GM19328 (cell line): Measurements from ENCODE around the gene BAG3.

ENCODE experiments used
- ATAC-seq: cut with Tn5 transposase; IDR thresholded peaks from one replicate; pipeline ENCODE4 v1.9.1; 2021; ENCODE audit warnings: mild to moderate bottlenecking, moderate library complexity; ENCODE audit not compliant: unreplicated experiment

BAG3 gene

DNA sequence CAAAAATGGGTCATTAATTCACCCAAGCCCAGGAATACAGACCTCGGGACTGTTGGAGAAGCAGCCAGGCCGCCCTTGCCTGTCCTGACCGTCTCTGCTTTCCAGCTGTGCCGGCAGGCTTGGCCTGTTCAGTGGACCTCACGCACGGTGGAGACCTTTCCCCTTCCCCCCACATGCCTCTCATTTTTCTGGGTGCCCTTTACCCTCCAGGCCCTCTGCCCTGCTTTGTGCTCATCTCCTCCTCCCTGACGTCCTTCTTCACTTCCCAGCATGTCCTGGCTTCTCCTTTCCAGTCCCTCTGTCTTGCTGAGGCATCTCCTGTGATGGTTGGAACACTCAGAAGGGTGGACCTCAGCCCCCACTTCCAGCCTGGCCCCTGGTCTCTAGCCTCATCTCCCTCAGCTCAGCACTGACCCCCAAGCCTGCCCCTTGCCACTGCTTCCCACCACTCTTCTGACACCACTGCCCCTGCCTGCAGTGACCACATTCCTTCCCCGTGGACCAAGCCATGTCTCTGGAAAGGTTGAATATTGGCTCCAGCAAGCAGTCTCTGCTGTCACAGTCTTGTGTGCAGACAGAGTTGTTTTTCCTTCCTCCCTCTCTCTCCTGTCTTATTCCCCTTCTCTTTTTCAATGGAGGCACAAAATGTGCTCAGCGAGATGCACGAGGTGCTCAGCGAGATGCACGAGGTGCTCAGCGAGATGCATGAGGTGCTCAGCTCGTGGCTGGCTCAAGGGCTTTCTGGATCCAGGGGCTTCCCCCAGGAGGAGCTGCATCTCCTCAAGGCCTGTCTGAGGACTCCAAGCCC, 14.9 kb downstream of the BAG3 start:
- ATAC-seq = no peak

DNA sequence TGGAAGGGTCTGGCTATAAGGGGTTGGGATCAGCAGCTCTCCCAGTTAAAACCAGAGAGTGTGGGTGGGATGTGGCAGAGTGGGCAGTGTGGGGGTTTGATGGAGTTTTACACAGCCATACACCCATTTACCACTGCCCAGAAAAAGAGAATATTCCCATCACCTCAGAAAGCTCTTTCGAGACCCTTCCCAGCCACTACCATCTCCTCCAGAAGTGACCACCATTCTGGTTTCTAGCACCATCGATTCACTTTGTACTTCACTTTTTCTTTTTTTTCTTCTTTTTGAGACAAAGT, 15.5 kb downstream of the BAG3 start:
- ATAC-seq = no peak

DNA sequence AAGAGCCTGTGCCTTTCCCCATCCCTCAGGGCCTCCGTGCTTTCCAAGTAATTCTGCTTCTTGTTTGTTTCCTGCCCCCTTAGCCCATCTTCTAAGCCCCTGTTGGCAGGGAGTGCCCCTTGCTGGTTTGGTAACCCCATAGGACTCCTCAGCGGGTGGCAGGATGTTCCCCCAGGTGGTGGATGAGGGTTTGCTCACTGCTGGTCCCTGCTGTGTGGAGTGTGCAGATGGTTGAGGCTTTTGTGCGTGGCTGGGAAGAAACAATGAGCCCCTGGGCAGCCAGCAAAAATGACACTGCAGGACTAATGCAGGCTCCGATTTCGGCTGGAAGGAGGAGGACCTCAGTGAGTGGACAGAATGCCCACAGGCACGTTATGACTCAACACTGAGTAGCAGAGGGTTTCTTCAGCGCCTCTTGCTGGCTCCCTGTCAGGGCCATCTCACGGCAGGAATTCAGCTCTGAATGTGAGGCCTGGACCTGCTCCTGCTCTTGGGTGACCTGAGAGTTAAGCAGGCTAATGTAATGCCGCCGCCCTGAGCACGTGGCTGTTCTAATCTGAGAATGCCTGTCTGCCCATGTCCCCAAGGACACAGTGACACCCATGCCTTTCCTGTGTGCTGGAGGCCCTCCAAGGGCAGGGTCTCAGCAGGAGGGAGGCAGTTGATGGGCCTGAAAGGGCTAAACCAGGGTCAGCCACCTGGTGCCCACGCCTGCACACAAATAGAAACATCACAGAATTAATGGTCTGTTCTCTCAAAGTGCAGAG, 16.6 kb downstream of the BAG3 start:
- no peak for ATAC-seq

DNA sequence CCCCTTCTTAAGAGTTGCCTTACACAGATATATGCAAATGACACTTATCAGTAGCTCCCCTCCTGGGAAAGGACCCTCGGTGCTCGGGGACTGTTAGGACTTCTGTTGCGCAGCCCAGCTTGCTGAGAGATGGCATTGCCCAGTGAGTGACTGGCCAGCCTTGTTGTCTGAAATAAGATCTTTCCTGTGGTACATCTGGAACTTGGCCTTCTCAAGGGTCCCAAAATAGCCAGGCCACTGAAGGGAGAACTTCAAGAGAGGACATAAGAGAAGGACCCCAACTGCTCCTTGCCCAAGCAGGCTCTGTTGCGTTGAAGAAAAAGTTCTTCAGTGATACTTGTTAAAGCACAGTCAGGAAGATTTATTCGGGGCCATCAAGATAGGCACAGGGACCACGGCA, 17.3 kb downstream of the BAG3 start:
- no peak for ATAC-seq

DNA sequence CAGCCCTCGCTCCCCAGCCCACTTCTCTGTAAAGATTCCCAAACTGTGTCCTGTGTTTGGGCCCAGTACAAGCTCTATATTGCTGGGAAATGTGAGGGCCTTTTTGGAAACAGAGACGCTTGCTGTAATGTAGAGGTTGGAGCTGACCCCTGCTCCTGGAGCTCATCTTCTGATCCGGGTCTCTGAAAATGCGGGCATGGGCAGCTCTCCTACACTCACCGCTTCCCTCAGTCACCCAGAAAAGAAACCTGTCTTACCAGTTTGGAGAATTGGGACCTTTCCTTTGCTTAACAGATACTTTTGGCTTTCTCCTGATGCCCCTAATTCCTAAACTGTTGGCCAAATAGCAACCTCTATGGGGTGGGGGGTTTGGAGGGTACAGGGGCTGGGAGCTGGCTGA, 18.2 kb downstream of the BAG3 start:
- ATAC-seq = no peak

DNA sequence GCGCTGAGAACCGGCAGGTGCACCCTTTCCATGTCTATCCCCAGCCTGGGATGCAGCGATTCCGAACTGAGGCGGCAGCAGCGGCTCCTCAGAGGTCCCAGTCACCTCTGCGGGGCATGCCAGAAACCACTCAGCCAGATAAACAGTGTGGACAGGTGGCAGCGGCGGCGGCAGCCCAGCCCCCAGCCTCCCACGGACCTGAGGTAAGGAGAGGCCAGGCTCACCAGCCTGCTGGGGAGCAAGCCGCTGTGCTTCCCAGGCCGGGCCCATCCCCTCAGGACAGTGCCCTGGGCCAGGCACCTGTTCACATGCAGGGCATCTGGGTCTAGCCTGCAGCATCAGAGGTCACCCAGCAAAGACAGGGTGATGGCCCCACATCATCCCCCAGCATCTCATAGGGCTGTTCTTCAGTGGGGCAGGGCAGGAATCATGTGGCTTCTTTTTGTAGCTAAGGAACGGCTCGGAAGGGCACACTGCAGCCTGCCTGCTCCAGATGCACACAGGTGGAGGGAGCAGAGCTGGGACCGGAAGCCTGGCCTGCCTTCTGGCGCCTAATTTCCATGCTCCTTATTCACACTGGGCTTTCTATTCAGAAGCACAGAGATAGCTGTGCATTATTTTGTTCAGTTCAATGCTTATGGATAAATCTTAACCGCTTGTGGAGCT, 18.9 kb downstream of the BAG3 start:
- no peak for ATAC-seq

DNA sequence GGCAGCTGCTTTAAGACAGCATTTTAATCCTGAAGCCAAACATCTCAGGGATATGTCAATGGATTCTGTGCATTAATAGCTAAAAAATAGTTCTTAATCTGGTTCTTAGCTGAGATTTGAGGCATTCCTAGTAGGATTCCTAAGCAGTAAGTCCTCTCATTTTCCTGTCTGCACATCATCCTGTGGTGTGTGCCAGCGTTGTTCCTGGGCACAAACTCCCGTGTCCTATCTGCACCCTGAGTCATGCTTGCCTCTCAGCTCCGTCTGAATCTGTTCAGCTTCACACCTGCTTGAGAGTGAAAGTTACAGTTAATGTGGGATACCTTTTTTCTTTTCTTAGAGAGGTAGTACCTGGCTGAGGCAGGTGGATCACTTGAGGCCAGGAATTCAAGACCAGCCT, 19.5 kb downstream of the BAG3 start:
- no peak for ATAC-seq

DNA sequence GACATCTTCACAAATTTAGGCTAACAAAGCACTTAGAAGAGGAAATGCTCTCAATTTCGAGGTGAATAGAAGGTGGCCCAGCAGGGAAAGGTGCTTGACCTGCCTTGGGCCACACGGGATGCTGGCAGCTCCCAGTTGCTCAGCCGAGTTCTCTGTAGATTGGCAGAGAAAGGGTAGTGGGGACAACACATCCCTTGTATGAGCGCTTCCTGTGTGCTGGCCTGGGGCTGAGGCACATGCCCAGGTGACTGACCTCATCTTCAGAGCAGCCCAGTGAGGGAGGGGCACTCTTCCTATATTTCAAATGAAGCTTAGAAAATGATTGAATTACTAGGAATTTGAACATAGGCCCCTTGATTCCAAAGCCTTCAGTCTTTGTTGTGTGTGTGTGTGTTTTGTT, 20.2 kb downstream of the BAG3 start:
- ATAC-seq = no peak

DNA sequence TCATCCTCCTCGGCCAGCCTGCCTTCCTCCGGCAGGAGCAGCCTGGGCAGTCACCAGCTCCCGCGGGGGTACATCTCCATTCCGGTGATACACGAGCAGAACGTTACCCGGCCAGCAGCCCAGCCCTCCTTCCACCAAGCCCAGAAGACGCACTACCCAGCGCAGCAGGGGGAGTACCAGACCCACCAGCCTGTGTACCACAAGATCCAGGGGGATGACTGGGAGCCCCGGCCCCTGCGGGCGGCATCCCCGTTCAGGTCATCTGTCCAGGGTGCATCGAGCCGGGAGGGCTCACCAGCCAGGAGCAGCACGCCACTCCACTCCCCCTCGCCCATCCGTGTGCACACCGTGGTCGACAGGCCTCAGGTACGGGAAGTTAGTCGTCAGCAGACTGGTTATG, 21.1 kb downstream of the BAG3 start:
- ATAC-seq = no peak

DNA sequence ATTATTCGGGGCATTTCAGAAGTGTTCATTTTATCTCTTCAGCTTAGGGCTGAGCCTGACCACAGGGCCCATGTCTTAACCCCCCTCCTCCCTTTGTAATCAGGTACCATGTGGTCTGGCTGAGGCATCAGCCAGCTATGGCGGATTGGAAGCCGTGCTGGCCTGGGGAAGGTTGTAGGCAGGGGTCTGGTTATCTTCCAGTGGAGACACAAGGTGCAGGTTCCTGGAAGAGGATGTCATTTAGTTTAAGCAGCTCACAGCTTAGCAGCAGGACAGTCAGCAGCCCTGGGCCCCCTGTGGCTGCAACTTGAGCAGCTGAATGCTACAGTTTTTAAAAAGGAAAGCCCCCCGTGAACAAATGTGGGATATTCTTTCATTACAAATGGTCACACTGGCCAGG, 22.1 kb downstream of the BAG3 start:
- ATAC-seq = no peak

DNA sequence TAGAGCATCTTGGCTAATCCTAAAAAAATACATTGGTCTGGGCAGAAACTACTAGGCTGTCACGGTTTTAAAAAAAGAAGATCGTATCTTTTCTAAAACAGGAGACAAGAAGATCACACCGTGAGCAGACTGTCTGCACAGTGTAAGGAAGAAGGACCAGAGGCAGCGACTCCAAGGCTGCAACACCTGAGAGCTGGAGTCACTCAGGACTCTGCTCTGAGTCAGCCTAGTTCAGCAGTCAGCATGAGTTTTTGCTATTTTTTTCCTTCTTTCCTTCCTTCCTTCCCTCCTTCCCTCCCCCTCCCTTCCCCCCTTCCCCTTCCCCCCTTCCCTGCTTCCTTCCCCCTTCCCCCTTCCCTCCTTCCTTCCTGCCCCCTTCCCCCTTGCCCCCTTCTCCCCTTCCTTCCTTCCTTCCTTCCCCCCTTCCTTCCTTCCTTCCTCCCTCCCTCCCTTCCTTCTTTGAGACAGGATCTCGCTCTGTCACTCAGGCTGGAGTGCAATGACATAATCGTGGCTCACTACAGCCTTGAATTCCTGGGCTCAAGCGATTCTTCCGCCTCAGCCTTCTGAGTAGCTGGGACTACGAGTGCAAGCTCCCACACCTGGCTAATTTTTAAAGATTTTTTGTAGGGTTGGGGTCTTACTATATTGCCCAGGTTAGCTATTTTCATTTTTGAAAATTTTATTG, 24.4 kb downstream of the BAG3 start:
- ATAC-seq = no peak

DNA sequence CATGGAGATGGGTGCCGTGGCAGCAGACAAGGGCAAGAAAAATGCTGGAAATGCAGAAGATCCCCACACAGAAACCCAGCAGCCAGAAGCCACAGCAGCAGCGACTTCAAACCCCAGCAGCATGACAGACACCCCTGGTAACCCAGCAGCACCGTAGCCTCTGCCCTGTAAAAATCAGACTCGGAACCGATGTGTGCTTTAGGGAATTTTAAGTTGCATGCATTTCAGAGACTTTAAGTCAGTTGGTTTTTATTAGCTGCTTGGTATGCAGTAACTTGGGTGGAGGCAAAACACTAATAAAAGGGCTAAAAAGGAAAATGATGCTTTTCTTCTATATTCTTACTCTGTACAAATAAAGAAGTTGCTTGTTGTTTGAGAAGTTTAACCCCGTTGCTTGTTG, 25.9 kb downstream of the BAG3 start:
- ATAC-seq = no peak

DNA sequence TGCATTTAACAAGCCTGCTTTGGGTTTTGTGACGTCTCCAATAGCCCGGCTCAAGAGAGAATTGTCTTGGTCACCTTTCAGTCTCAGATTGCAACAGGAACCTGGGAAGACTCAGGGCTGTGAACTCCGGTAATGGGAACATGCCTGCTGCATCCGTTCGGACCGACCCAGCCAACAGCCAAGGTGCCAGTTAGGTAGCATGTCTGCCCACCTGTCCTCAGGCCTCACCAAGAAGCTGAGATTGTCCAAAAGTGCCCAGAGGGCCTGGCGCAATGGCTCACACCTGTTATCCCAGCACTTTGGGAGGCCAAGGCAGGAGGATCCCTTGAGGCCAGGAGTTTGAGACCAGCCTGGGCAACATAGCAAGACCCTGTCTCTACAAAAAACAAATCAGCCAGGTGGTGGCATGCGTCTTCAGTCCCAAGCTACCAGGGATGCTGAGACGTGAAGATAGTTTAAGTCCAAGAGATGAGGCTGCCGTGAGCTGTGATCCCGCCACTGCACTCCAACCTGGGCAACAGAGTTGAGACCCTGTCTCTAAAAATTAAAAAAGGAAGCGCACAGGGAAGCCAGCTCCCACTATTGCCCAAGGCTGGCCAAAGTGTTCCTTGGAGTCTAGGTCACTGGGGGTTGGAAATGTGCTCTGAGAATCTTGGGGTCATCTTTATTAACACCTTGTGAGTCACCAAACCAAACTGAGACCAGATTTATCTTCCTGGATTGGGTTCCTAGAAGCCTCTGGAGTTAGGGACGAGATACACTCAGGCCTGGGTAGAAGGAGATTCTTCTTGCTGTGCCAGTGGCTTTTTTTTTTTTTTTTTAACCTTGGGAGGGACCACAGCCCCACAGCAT, 26.9 kb downstream of the BAG3 start:
- no peak for ATAC-seq

DNA sequence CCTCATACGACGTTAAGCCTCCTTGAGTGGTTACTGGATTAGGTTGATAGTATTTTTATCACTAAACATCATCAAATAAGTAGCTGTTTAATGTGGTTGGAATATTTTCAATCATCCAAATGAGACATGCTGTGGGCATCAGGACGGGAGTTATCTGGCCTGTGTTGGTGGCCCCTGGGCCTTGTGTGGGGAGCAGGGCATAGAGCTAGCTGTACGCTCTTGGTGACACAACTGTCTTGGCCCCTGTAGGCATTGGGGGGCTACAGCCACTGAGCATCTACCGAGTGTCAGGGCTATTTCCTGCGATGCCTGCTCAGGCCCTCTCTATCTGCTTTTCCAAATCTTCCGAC, 28.3 kb downstream of the BAG3 start:
- no peak for ATAC-seq

DNA sequence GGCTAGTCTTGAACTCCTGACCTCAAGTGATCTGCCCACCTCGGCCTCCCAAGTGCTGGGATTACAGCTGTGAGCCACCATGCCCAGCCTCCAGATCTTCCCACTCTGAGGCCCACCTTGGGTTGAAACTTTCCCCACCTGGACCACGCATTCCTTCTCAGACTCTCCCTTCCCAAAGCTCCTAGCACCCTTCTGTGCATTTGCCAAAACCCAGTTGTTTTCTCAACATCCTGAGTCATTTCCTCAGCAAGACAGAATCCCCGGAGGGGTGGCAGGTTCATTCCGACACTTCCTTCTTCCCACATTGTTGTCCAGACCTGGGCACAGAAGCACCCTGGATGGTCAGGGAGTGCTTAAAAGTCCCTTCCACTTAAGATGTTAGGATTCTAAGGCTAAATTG, 28.9 kb downstream of the BAG3 start:
- ATAC-seq = no peak

DNA sequence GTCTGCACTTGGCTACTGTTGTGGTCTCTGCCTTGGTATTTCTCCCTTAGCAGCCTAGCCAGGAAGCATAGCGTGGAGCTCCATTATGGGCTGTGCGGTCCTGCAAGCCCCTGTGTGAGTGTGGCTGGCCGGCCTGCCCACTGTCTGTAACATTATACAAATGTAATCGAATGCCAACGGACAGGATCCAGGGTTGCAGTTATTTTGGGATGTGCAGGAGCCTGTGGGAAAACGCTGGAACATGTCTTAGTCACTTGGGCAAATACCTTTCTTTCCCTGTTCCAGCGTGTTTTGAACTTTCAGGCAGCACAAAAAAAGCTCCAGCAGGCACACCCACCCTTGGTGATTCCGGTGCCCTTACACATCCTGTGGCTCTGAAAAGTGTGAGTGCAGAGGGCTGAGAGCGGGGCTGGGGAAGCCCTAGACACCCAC, 29.5 kb downstream of the BAG3 start:
- no peak for ATAC-seq

DNA sequence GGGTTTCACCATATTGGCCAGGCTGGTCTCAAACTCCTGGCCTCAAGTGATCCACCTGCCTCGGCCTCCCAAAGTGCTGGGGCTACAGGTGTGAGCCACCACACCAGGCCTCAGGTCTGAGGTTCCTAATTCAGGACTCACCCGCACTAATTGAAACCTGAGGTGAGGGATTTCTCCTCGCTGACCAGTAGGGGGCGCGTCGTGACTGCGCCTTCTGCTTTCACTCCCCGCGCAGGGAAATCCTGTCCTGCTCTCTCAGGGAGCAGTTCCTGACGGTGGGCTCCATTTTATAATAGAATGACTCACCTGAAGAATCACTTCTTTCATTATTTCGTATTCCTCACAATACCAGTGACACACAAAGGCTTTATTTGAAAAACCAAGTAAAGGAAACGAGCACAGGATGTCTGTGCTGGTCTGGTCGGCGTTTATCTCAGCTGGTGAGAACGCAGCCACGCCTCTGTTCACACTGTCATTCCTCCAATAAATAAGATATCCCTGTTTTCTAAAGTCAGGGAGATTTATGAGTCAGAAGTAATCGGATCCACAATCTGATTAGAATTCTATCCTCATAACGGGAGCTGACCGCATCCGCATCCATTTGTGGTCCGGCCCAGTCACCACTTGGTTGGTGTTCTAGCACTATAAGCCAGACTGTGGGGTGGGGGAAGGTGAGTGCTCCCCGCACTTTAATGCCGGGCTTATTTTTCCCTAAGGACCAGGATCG, 35.4 kb downstream of the BAG3 start:
- ATAC-seq = no peak

DNA sequence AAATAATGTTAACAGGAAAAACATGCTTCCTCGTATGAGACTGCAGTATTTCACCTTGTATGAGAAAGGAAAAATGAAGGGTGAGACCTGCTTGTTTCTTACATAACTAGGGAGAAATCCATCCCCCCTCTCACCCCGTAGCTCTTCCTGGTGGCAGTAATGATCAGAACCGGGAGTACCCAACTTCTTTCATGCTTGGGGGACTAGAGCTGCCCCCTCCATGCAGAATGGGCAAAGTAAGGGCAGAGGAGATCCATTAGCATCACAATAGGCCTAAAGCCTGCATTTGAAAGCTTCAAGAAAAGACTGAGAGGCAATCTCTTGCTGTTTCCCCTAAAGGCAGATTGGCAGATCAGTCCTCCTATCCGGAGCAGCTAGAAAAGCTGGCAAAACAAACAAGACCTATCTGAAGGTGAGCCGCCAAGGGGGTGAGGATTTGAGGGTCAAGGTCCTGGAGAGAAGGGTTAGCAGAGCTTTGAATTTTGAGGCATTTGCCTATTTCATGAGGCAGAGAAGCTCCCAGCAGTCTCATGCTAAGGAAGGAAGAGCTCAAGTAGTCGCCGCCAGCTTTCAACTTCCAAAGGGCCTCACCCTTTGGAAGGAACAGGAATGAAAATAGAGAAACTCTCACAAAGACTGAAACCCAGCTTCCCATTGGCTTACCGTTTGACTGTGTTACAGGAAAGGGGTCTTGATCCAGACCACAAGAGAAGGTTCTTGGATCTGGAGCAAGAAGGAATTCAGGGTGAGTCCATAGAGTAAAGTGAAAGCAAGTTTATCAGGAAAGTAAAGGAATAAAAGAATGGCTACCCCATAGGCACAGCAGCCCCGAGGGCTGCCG, 36.2 kb downstream of the BAG3 start:
- ATAC-seq = no peak

DNA sequence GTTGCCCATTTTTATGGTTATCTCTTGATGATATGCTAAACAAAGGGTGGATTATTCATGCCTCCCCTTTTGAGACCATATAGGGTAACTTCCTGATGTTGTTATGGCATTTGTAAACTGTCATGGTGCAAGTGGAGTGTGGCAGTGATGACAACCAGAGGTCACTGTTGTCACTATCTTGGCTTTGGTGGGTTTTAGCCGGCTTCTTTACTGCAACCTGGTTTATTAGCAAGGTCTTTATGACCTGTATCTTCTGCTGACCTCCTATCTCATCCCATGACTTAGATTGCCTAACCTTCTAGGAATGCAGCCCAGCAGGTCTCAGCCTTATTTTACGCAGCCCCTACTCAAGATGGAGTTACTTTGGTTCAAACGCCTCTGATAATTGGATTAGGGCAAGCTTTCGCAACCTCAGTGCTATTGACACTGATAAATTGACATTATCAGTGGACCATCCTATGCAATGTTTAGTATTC, 36.9 kb downstream of the BAG3 start:
- ATAC-seq = no peak
